HG02938 (cell line): ENCODE measurements around the gene ARL5C.

Experiments used
- ATAC-seq: cut with Tn5 transposase; IDR thresholded peaks from one replicate; pipeline ENCODE4 v1.9.1; 2021; ENCODE audit warnings: mild to moderate bottlenecking, moderate library complexity; ENCODE audit not compliant: unreplicated experiment

Gene ARL5C, protein sequence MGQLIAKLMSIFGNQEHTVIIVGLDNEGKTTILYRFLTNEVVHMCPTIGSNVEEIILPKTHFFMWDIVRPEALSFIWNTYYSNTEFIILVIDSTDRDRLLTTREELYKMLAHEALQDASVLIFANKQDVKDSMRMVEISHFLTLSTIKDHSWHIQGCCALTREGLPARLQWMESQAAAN

DNA sequence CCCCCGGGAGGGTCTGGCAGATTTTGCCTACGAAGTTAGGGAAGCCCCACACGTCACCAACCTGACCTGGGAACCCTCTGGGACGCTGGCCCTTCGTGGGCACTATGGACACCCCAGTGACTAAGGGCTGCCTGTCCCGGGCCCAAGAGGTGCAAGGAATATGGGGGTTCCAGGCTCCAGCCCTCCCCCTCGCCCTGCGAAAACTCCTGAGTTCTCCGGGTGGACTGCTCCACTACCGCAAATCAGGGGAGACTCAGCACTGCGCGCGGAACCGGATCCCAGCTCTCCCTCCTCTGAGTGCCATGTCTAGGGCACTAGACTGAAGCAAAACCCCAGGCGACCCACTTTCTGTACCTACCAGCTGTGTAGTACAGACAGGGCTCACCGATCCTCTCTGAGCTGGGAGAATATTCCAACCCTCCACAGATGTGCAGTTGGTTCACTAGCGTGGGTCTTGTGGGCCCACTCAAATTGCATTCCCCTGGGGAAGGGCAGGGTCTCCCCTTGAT is at the start of gene ARL5C:
Gene ARL5C, minus strand, starts transcription at position 321 of the 509 bp plus-strand sequence. CDS start 401 bp downstream, outside the sequence.
- no peak for ATAC-seq

DNA sequence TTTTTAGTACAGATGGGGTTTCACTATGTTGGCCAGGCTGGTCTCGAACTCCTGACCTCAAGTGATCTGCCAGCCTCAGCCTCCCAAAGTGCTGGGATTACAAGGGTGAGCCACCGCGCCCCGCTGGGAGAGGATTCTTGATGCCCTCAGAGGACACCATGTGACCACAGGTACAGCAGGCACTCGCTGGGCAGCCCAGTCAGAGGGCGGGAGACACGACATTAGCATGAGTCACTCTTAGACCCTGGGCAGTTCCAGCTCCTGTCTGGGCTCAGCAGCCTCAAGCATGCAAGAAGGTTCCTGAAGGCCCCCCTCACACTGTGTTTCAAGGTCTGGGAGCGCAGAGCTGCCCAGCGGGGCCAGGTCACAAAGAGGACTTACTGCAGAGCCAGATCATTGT is 47.9 kb upstream of the ARL5C start:
- ATAC-seq = no peak

DNA sequence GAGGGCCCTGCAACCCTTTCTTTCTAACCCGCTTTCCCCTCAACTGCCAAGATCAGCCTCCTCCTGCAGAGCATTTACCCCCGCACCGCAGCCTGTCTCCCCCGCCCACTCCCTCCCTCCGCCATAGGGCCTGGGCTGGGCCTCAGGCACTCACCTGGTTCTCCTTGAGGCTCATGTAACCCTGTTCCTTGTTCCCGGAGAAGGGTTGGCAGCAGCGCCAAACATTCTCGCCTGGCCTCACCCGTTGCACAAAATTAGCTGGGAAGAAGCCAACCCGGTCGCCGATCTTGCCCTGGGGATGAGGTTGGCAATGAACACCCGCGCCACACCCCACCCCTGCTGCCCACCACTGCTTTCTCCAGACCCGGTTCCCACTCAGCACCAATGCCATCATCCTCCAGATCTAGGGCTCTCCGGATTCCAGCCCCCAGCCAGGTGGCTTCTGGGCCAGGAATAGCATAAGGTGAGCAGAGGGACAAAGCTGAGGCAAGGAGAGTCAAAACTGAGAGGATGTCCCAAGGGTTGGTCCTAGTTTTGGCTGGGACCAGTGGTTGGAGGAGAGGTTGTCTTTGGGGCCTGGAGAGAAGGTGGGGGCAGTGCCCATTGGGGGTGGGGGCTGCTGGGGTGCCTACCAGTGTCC is 47.0 kb upstream of the ARL5C start:
- ATAC-seq = no peak

DNA sequence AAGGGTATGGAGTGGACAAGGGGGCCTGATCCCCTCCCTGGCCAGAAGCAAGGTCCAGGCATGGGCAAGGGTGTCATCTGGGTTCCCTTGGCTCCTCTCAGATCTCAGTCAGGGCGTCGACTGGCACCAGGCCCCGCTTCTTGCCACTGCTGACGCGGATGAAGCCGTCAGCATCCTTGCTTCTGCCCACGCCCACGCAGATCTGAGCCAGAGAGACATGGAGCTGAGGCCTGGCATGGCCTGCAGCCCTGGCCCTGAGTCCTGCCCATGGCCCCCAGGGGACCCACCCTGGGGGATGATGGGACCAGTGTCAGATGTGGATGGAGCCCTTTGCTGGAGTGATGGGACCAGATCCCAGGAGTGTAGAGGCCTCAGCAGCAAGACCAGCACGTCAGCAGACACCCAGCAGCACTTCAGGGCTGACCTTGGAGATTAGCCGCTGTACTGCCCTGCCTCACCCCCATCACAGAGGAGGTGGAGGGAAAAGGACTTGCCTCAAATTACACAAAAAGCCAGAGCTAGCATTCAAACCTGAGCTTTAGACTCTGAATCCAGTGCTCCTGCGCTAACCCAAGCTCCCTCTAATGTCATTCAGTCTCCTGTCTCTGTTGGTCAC is 46.3 kb upstream of the ARL5C start:
- no peak for ATAC-seq

DNA sequence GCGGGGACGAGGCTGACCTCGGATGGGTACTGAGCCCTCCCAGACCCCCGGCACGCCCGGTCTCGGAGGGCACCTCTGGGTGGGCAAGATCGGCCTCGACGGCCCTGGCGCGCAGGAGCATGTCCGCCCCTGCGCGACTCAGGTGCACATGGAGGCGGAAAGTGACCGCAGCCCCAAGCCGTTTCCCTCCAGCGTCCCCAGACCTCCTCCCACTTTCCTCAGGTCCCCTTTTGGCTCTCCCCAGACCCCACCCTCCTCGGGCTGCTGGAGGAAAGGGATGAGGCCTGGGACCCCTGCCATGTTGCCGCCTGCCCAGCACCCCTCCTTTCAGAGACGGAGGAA is 44.1 kb upstream of the ARL5C start:
- no peak for ATAC-seq

DNA sequence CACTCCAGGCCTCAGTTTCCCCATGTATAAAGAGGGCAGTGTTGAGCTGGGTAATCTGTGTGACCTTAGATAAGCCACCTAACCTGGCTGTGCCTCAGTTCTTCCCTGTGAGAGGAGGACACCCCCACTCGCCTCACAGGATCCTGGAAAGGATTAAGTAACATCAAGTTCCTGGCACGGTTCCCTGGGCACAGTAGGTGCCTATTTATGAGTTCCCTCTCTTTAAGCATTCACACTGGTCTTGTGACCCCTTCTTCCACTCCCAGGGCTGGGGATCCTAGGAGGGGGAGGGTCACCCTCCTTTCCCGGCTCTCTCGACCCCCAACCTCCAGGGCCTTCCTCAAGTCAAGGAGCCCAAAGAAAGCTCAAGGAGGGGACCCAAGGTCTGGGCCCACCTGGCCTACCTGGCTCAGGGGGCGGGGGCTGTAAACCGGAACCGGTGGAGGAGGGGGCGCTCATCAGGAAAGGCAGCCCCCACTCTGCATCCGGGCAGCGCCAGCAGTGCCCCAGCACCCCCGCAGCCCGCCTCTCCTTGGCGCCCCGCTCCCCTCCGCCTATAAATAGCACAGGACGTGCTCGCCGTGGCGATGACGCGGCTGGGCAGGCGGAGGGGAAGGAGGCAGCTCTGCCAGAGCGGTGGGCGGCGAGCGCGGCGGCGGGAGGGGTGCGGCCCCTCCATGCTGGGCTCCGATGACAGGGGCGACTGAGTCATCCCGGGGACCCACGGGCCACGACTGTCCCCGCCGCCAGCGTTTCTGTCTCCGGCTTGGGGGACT is 43.5 kb upstream of the ARL5C start:
- no peak for ATAC-seq

DNA sequence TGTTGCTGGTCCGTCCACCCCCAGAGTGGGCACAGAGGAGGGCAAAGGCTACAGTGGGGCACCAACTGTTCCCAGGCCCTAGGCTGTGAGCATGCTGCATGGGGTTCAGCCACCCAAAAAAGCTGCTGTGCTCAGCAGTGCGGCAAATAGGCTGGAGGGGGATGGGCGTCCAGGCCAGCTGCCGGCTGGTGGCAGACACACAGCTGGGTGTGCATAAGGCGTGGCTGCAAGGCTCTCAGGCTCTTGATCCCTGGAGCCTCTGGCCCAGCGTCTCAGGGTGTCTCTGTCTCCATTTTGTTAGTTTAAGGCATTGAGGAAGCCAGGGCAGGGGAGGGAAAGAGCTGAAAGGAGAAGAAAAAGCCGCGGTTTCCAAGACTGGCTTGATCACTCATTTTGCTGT is 42.9 kb upstream of the ARL5C start:
- no peak for ATAC-seq

DNA sequence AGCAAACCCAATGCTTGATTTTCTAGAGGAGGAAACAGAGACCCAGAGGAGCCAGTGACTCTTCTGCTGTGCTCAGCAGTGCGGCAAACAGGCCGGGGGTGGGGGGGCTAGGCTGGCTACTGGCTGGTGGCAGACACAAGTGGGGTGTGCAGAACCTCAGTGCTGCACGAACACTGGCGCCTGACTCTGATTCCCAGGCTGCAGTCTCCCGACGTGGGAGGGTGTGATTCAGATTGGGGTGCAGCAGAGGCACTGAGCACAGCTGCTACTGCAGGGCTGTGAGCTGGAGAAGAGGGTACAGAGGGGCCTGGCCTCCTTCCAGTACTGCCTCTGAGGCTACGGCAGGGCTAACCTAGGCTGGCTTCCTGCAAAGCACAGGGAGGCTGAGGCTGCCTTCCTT is 42.2 kb upstream of the ARL5C start:
- no peak for ATAC-seq

DNA sequence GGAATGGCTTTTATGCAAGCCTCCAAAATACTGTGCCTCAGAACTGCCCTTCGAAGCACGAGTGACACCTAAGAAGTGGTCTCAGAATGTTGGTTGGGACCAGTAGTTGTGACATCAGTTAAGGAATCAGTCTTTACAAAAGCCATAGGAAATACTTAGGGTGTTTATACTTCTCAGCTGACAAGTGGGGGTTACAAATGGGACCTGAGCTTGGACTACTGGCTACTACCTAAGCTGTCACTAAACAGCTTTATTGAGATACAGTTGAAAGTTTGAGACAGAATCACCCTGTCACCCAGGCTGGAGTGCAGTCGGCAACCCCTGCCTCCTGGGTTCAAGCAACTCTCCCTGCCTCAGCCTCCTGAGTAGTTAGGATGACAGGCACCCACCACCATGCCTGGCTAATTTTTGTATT is 39.2 kb upstream of the ARL5C start:
- ATAC-seq = no peak

DNA sequence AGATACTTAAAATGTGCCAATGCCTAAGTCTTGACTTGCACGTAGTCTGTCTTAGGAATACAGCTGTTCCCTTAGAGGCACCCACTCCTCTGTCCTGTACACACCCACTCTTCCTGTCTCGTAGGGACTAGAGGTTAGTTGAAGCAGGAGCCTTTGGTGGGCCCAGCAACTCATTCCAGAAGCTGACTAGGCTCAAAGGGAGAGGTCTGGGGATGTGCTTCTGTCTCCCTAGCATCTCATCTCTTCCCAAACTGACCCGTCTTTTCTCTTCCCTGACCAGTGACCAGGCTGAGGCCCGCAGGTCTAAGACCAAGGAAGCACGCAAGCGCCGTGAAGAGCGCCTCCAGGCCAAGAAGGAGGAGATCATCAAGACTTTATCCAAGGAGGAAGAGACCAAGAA is 38.3 kb upstream of the ARL5C start:
- no peak for ATAC-seq

DNA sequence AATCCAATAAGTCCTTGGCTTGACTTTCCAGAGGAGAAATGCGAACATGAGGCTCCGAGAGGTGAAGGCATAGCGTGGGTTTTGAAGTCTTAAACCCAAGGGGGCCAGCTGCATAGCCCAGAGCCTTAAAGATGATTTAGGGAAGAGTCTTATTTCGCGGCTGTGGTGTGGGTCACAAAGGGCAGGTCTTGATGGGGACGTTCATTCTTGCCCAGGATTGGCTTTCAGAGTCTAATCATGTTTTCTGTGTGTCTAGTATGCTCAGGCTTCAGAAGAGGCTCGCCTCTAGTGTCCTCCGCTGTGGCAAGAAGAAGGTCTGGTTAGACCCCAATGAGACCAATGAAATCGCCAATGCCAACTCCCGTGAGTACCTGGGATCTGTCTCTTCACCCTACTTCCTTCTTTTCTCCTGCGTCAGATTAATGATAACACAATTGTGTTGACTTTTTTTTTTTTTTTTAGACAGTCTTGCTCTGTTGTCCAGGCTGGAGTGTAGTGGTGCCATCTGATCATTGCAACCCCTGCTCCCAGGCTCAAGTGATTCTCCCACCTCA is 35.1 kb upstream of the ARL5C start:
- no peak for ATAC-seq

DNA sequence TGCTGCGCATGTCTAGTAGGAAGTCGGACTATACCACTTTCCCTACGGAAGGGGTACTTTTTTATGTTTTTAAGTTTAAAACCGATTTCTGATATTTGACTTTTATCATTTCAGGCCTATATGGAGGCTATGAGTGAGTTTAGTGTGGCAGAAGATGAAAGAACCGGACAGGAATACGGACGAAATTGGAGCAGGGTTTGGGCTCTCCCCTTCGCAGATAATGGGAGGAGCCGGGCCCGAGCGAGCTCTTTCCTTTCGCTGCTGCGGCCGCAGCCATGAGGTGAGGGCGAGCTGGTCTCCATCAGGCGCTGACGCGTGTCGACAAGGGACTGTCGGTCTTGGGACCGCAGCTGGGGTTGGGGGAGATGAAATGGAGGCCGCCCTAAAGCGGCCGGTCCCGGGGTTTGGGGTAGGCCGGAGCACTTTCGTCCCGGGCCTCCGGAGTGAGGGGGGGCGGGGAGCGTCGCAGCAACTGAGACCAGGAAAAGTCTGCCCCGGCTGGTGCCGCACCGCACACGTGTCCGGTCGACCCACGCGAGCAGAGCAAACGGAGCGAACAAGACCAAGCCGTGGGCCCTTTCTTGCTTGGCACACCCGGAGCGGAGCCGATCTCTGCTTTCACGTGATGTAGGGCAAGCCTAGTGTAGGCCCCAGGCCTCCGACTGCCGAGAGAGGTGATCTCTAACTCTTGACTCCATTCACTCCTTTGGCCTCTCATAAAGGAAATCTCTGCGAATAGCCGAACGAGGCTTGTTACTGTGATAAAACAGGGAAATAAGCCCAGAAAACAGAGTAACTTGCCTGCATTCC is 34.3 kb upstream of the ARL5C start, which contains the start of gene RPL19:
Gene RPL19, plus strand, starts transcription at position 214 of the 810 bp plus-strand sequence. Its CDS starts 62 bp downstream, at position 276.
- peak; percentile 48 for ATAC-seq

DNA sequence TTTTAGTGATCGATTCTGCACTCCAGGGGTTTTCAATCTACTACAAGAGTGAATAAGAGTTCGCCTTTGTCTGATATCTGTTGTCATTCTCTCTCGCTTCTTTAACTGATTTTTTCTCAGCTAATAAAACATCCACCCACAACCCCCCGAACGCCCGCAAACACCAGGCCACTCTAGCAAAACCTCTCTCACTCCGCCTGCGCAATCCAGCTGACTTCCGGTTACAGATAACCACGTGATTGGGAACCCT is 33.8 kb upstream of the ARL5C start:
- peak; percentile 49 for ATAC-seq

DNA sequence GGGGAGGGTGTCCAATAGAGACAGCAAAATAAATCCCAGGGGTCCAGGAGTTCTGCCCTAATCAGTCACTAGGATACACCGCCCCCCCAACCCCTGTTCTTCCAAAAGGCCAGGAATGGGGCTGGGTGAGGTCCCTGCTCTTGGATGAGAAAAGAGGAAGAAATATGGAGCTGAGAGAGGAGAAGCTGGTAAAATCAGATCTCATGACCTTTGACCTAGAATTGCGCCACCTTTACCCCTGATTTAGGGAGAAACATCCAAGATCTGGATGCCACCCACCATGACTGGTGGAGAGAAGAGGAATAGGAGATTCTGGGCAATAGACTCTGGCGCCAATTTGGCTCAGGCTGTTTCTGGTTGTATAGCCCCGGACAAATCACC is 32.2 kb upstream of the ARL5C start:
- ATAC-seq = no peak

DNA sequence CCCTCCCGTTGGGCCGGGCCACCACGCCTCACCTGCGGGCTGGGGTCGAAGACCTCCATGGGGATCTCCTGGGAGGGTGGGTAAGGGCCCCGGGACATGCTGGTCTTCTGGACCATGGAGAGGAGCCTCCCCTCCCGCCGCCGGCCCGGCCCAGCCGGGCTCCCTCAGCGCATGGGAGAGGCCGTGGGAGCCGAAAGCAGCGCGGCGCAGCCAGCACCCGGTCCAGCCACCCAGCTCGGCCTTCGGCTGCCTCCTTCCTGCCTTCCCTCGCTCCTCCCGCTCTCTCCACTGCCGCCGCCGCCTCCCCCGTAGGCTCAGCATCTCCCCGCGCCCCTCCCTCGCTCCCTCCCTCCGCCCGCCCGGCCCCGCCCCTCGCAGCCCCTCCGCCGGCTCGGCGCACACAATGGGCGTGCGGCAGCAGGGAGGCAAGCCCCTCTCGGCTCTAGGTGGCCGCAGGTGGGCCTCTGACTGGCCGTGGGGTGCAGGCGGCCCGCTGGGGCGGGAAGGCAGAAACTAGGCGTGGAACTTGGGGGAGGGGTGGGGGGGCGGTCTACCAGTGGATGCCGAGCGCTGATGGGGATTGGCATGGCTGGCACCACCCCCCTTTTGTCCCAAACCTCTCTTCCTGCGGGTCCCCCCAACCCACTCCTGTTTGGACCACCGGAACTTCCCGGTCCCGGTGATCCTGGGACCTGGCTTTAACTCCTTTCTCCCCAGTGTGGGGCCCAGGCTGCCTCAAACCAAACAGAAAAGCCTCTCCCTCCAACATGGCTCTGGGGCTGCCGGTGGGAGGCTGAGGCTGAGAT is 31.6 kb upstream of the ARL5C start, which contains the start of gene CACNB1:
Gene CACNB1, minus strand, starts transcription at position 290 of the 806 bp plus-strand sequence. Its CDS starts 174 bp downstream, at position 116.
- ATAC-seq = no peak

DNA sequence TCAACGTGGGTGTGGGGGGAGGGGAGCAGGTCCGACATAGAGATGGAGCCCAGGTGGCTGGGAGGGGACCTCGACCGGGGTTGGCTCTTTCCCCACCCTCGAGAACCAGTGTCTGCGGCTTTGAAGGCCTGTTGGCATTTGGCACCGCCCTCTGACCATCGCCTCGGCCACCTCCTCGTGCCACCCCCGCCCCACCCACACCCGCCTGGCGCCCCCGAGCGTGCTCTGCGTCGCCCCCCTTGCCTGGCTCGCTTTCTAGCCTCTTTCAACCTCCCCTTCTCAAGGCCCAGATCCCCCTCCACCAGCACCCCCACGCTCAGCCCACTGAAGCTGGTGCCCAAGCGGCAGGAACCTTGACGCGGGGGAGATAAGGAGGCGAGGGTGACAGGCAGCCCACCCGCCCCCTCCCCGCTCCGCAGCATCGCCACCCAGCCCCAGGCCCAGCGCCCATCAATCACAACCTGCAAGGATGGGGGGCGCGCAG is 30.9 kb upstream of the ARL5C start:
- no peak for ATAC-seq

DNA sequence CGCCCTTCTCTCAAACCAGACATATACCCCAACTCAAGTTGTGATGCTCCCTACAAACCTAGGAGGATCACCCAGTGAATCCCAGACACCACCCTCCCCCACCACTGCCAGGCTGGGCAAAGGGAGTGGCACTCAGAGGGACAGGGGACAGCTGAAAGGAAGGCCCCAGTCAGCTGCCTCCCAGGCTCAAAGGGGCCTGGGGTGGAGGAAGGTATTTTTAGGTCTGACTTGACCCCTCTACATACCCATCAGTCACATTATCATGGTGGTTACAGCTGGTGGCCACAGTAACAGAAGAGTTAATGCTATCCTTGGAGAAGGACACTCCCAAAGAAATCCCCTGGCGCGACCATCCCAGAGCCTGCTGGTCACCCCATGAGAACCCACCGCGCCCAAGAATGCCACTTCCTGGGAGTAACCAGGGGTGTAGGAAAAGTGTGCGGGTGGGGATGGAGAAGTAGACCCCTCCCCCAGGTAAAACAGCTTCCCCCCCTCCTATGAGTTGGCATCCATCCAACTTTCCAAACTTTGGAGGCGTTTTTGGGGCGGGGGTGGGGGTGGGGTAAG is 30.4 kb upstream of the ARL5C start:
- ATAC-seq = no peak

DNA sequence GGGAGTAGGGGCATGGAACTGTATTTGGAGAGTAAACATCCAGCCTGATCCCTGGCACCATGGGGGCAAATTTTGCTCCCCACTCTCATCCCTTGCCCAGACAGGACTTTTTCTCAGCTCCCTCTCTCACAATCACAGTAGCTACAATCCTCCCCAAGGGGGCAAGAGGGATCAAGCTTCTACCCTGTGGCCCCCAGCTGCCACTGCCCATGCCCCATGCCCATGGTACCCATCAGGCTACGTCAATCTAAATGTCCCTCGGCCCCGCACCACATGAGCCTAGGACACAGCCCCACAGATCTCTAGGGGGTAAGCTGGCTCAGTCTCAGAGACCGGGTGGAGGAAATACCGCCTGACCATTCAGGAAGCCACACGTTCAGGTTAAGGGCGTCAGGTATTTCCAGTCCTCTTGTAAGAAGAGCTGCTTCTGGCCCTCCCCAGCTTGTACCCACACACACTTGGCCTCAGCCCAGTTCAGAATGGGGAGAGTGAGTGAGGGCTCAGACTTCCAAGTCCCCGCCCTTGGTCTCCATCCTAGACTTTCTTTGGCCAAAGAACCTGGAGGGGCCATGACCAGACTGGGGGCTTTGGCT is 29.7 kb upstream of the ARL5C start:
- no peak for ATAC-seq

DNA sequence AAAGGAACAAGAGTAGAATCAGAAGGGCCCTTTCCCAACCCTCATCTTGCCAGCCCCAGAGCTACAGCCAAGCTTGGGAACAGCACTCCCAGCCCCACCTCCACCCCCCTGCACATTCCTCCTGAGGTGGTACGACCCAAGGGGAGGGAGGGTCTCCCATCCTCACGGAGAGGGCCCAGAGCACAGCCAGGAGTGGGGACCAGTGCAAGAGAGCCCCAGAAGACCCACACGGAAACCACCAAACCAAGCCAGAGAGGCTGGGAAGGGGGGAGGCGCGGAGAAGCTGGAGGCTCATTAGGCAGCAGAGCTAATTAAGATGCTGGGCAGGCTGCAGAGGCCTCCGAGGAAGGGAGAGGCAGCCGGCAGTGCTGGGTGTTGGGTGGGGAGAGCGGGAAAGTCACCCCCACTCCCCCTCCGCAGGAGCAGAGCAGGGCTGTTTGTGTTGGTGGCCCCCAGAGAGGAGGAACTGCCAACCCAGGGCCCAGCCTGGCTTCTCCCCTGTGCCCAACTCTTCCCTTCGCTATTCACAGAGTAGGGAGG is 29.1 kb upstream of the ARL5C start:
- no peak for ATAC-seq
